Caco-2 (cell line): ENCODE data around the gene IGFN1. TPM values are rescaled to one million over a fixed set of nuclear protein-coding genes. Genes with fewer than 3 reads are reported as not detected.

Experiments used
- BruUV-seq: library from RNA; stranded (reverse); fragments of 400-500 nt; replicated peaks from 2 replicates; lab custom pipeline; 2021; lab: Mats Ljungman, UMichigan
- CTCF ChIA-PET: fragments of 300-600 bp; sonication (Branson Sonifier 250); formaldehyde crosslinking; loops from one replicate; lab custom pipeline; 2022; ENCODE audit warnings: antibody characterized with exemption; lab: Charles Lee
- POLR2A ChIA-PET: fragments of 300-600 bp; sonication (Branson Sonifier 250); formaldehyde crosslinking; loops from one replicate; lab custom pipeline; 2022; ENCODE audit warnings: antibody characterized with exemption; lab: Charles Lee
- DNase-seq, 2 experiments: peaks; one replicate each; pipeline versions ENCODE4 v3.0.0 to v3.0.0-alpha.2; 2020 to 2022
- H3K27me3 ChIP-seq: replicated peaks from 2 replicates; pipeline ENCODE4 v1.6.0; 2011; ENCODE audit warnings: low read length; ENCODE audit not compliant: control insufficient read depth, insufficient read depth
- H3K36me3 ChIP-seq: 2 replicates; pipeline ENCODE4 v1.5.1; 2011; ENCODE audit warnings: low read length; ENCODE audit not compliant: control insufficient read depth, insufficient read depth
- H3K4me1 ChIP-seq: fragments of 250-450 bp; sonication (Bioruptor Pico); 2 replicates; pipeline ENCODE4 v1.5.1; 2020; ENCODE audit warnings: mild to moderate bottlenecking
- H3K4me3 ChIP-seq: 2 replicates; pipeline ENCODE4 v1.5.1; 2011; ENCODE audit warnings: low read depth, mild to moderate bottlenecking, control low read depth, low read length
- H3K9me3 ChIP-seq: fragments of 250-450 bp; sonication (Bioruptor Pico); 2 replicates; pipeline ENCODE4 v1.5.1; 2020; ENCODE audit warnings: mild to moderate bottlenecking, moderate library complexity
- H3K27ac Mint-ChIP-seq: one replicate; pipeline ENCODE4 v1.8.0; 2022; ENCODE audit warnings: mixed read lengths; ENCODE audit not compliant: unreplicated experiment
- H3K27me3 Mint-ChIP-seq: one replicate; pipeline ENCODE4 v1.8.0; 2022; ENCODE audit warnings: mixed read lengths; ENCODE audit not compliant: insufficient read depth, unreplicated experiment
- H3K36me3 Mint-ChIP-seq: one replicate; pipeline ENCODE4 v1.8.0; 2022; ENCODE audit warnings: mild to moderate bottlenecking, mixed read lengths; ENCODE audit not compliant: insufficient read depth, unreplicated experiment
- H3K4me1 Mint-ChIP-seq: one replicate; pipeline ENCODE4 v1.8.0; 2022; ENCODE audit warnings: low read depth, mixed read lengths; ENCODE audit not compliant: unreplicated experiment
- H3K4me3 Mint-ChIP-seq: one replicate; pipeline ENCODE4 v1.8.0; 2022; ENCODE audit warnings: mild to moderate bottlenecking, moderate library complexity, mixed read lengths; ENCODE audit not compliant: unreplicated experiment
- H3K9me3 Mint-ChIP-seq: one replicate; pipeline ENCODE4 v1.8.0; 2022; ENCODE audit warnings: mixed read lengths; ENCODE audit not compliant: unreplicated experiment
- CTCF ChIP-seq, 2 experiments: fragments of 200-600 bp in 1 of 2; IDR thresholded peaks; 1 replicate in 1 of 2; 2 replicates in 1 of 2; pipeline versions ENCODE4 v1.5.1 to v1.8.0; 2011 to 2022; ENCODE audit warnings: antibody characterized with exemption in 1 of 2, control low read depth in 1 of 2, inconsistent platforms in 1 of 2, low read depth in 1 of 2, low read length in 1 of 2, mild to moderate bottlenecking in 1 of 2, moderate library complexity in 1 of 2; ENCODE audit not compliant: insufficient read depth in 1 of 2, severe bottlenecking in 1 of 2, unreplicated experiment in 1 of 2
- intact Hi-C: fragments of 100-400 bp; cut with micrococcal nuclease; formaldehyde crosslinking; loops from one replicate; pipeline ENCODE4 v1.10.0; 2022; ENCODE audit not compliant: unreplicated experiment
- total RNA-seq: library from RNA; stranded (reverse); gene quantifications from 2 replicates; pipeline ENCODE4 v1.2.3, GENCODE V29; 2022

IGFN1 gene
- total RNA-seq, 1 experiment from 2014 or later: 0.23 TPM

DNA sequence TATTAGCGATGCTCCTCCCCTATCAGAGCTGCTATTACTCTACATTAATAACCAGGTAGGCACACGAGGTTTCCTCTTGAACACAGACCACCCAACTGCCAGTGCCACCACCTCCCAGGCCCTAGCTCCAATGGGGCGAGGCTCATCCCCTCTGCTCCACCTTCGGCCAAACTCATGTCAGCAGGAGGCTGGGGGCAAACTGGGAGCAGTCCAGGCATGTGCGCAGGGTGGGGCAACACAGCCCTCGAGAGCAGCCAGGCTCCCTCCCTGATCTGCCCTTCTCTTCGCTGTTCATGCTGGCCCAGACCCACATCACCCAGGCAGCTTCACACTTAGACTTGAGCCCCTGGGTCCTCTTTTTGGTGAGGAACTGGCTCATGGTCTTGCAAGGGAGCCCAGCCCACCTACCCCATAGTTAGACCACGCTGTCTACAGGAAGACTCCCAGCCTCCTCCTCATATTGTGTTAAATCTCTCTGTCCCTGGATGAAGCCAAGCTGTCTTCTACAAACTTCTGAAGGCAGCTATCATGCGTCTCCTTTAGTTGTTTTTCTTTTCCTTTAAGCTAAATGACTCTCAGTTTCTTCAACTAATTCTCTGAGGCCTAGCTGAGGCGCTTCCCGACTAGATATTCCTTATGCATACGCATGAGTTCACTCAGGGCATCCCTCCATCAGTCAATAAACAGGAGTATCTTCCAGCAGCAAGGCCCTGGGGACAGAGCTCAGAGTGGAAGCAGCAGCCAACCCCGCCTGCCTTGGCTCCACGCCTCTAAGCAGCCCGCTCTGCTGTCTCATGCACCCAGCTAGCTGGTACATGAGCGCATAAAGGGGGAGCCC is 48.4 kb upstream of the IGFN1 start:
- DNase-seq: no peak
- Histone ChIP-seq H3K4me3 (no peak overlapping the region), H3K9me3 (no peaks in the 10 kb centered on the region), H3K36me3 (no peaks in the 10 kb centered on the region; the same call in 1 of the 2 replicates), H3K4me1 (no peaks in the 10 kb centered on the region; the same call in 1 of the 2 replicates), H3K27me3 (no peaks in the 10 kb centered on the region)
- no peak overlapping the region for H3K27ac Mint-ChIP-seq
- no peak for TF ChIP-seq CTCF (IDR thresholded peaks at IDR 0.05; ENCODE audit: insufficient read depth in 1 of 2, low read depth in 1 of 2, low read length in 1 of 2, severe bottlenecking in 1 of 2, unreplicated experiment in 1 of 2)
- no TSS peak for BruUV-seq
- H3K4me3 Mint-ChIP-seq: no peak overlapping the region
- intact Hi-C loops: no loop called here
- no peaks in the 10 kb centered on the region for H3K27me3 Mint-ChIP-seq
- peaks cover 45% of the 10 kb centered on the region for H3K36me3 Mint-ChIP-seq
- no peaks in the 10 kb centered on the region for H3K9me3 Mint-ChIP-seq
- CTCF ChIA-PET: no interaction called here
- POLR2A ChIA-PET: no interaction called here
- peaks cover 6% of the 10 kb centered on the region for H3K4me1 Mint-ChIP-seq

DNA sequence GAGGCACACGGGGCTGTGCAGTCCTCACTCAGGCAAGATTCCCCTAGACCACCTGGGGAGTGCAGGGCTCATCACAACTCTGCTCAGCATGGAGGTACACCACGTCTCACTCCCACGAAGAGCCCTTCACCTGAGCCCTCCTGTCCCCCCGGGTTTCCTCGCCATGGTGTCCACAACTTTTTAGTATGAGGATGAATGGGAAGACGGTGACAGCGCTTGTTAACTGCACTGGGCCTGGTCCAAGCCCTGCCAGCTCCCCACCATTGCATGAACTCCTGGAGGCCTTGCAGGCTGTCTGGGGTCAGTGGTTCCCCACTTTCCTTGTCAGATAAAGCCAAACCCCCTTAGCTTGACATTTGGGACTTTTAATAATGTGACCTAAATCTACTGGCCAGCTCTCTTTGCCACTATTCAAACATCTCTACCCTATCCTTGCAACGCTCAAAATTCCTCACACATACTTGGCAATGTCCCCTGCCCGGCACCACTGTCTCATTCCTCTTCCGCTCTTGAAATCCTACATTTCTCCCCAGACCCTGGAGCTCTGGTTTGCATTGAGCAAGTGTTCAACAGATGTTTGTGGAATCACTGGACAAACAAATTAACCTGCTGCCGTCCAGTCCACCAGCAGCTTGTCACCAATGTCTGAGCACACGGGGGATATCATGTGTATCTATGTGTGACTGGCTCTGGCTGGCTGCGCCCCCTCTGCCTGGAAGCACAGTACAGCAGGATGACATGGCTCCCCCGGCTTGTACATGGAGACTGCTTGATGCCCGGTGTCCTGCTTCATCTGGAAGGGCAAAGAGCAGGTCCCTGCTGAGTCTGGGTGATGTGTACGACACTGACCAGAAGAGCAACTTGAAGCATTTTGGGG is 47.5 kb upstream of the IGFN1 start:
- BruUV-seq: no TSS peak
- Mint-ChIP-seq H3K36me3 (peaks cover 45% of the 10 kb centered on the region), H3K27me3 (no peaks in the 10 kb centered on the region), H3K4me1 (peaks cover 6% of the 10 kb centered on the region), H3K9me3 (no peaks in the 10 kb centered on the region), H3K4me3 (no peak overlapping the region), H3K27ac (no peak overlapping the region)
- Histone ChIP-seq H3K9me3 (no peaks in the 10 kb centered on the region), H3K4me1 (no peaks in the 10 kb centered on the region; the same call in 1 of the 2 replicates), H3K36me3 (peaks cover 3% of the 10 kb centered on the region; the same call in 1 of the 2 replicates), H3K27me3 (no peaks in the 10 kb centered on the region), H3K4me3 (no peak overlapping the region)
- ChIA-PET CTCF (no interaction called here), POLR2A (no interaction called here)
- no peak for TF ChIP-seq CTCF (IDR thresholded peaks at IDR 0.05; ENCODE audit: insufficient read depth in 1 of 2, low read depth in 1 of 2, low read length in 1 of 2, severe bottlenecking in 1 of 2, unreplicated experiment in 1 of 2)
- DNase-seq: no peak
- intact Hi-C loops: no loop called here
